ENCODE measurements around the gene OMP. TPM values are rescaled to one million over a fixed set of nuclear protein-coding genes. Genes with fewer than 3 reads are reported as not detected.

OMP gene
- total and polyA plus RNA-seq, 2 of the 13 experiments (the other 11 are each of a cell fraction or from before 2014, with no cell fraction given) = not detected

- TF ChIP-seq FOXM1 (CRISPR knock-in tag; IDR thresholded peaks at IDR 0.05) = no peak
- no peak for TF ChIP-seq BCLAF1 (IDR thresholded peaks at IDR 0.05)
- no peak for TF ChIP-seq ZNF761 (CRISPR knock-in tag; conservative IDR thresholded peaks at IDR 0.05)
- no peak for TF ChIP-seq ZNF335 (CRISPR knock-in tag; IDR thresholded peaks at IDR 0.05)
- no peak for TF ChIP-seq ERF (CRISPR knock-in tag; IDR thresholded peaks at IDR 0.05)
- TF ChIP-seq ZNF800 (CRISPR knock-in tag; IDR thresholded peaks at IDR 0.05) = 0 out of 2 replicates have a peak, but pooled peaks have one; percentile 21
- TF ChIP-seq SMC3 (IDR thresholded peaks at IDR 0.05; ENCODE audit: low read length) = no peak
- TF ChIP-seq HIC2 (CRISPR knock-in tag; IDR thresholded peaks at IDR 0.05; ENCODE audit: low read depth) = no peak
- no peak for TF ChIP-seq GPBP1L1 (CRISPR knock-in tag; IDR thresholded peaks at IDR 0.05)
- no peak for TF ChIP-seq ZNF567 (CRISPR knock-in tag; IDR thresholded peaks at IDR 0.05; ENCODE audit: borderline replicate concordance)
- TF ChIP-seq MED8 (CRISPR knock-in tag; IDR thresholded peaks at IDR 0.05; ENCODE audit: insufficient replicate concordance) = no peak
- TF ChIP-seq MAFF (IDR thresholded peaks at IDR 0.05; ENCODE audit: low read depth, low read length) = no peak
- TF ChIP-seq CENPBD1 (CRISPR knock-in tag; IDR thresholded peaks at IDR 0.05; ENCODE audit: borderline replicate concordance, low read depth) = no peak
- no peak for TF ChIP-seq ZNF230 (CRISPR knock-in tag; IDR thresholded peaks at IDR 0.05)
- peak; percentile 18; the same call in 1 of the 2 replicates for TF ChIP-seq HOXD1 (CRISPR knock-in tag; IDR thresholded peaks at IDR 0.05)
- no peak for TF ChIP-seq KAT2B (IDR thresholded peaks at IDR 0.05; ENCODE audit: borderline replicate concordance, low read depth, low read length)
- no peak for TF ChIP-seq HOMEZ (CRISPR knock-in tag; IDR thresholded peaks at IDR 0.05; ENCODE audit: low read depth)
- 0 out of 2 replicates have a peak, but pooled peaks have one; percentile 18 for TF ChIP-seq KLF12 (CRISPR knock-in tag; IDR thresholded peaks at IDR 0.05; ENCODE audit: borderline replicate concordance)
- no peak for TF ChIP-seq KDM2A (CRISPR knock-in tag; IDR thresholded peaks at IDR 0.05; ENCODE audit: borderline replicate concordance, low read depth)
Observed at GRCh38 chr11:77129842-77130756, 27.5 kb downstream of the OMP start (continued).

All from HepG2 (cell line).